Cardiac muscle cell (in vitro differentiated cells and primary cell): ENCODE data around the gene EFCAB11. TPM values are rescaled to one million over a fixed set of nuclear protein-coding genes. Genes with fewer than 3 reads are reported as not detected.

Experiments used
- DNase-seq, 2 donors: peaks; one replicate each; pipeline versions ENCODE4 v3.0.0 to v3.0.0-alpha.2; 2010 to 2017; ENCODE audit warnings: low read depth in 1 of 2, low spot score in 1 of 2
- H3K27ac ChIP-seq: fragments of 200-600 bp; sonication (generic); 2 replicates; pipeline ENCODE4 v1.5.1; 2016
- H3K27me3 ChIP-seq: fragments of 200-600 bp; sonication (generic); 2 replicates; pipeline ENCODE4 v1.6.0; 2016; ENCODE audit warnings: control low read depth
- H3K36me3 ChIP-seq: fragments of 200-600 bp; sonication (generic); 2 replicates; pipeline ENCODE4 v1.5.1; 2016; ENCODE audit warnings: control low read depth
- H3K4me1 ChIP-seq: fragments of 200-600 bp; sonication (generic); 2 replicates; pipeline ENCODE4 v1.8.1; 2017; ENCODE audit warnings: low read depth, mild to moderate bottlenecking, mixed run types
- H3K4me3 ChIP-seq: fragments of 200-600 bp; sonication (generic); 2 replicates; pipeline ENCODE4 v1.5.1; 2016; ENCODE audit warnings: mild to moderate bottlenecking
- H3K9me3 ChIP-seq: fragments of 200-600 bp; sonication (generic); 2 replicates; pipeline ENCODE4 v1.5.1; 2017; ENCODE audit warnings: low read depth, mild to moderate bottlenecking, control low read depth
- polyA plus RNA-seq: library from polyadenylated mRNA; unstranded; fragments of >200 nt; fragmentation: Nextera tagmentation; extraction: Ambion mirVana; gene quantifications from 2 replicates; pipeline ENCODE4 v1.2.1, GENCODE V29; 2016
- total RNA-seq: library from RNA; depleted of rRNA; stranded (reverse); fragments of >200 nt; gene quantifications from 2 replicates; pipeline ENCODE4 v1.2.3, GENCODE V29; 2016
- TF ChIP-seq, protein P1 (sequence below): IDR thresholded peaks from 2 replicates; pipeline ENCODE4 v1.5.1; 2012; ENCODE audit warnings: low read depth, mild to moderate bottlenecking, low read length

Gene EFCAB11
- total and polyA plus RNA-seq, 2 experiments from 2014 or later: 12.3 to 20.3 TPM

GRCh38 chr14:89990623-89991275 lies 36.2 kb upstream of the EFCAB11 start:
- Histone ChIP-seq H3K4me3 (no peak overlapping the region), H3K9me3 (no peaks in the 10 kb centered on the region), H3K4me1 (no peaks in the 10 kb centered on the region), H3K27me3 (no peaks in the 10 kb centered on the region), H3K27ac (no peak overlapping the region), H3K36me3 (peaks cover 48% of the 10 kb centered on the region)
- TF ChIP-seq, protein P1, sequence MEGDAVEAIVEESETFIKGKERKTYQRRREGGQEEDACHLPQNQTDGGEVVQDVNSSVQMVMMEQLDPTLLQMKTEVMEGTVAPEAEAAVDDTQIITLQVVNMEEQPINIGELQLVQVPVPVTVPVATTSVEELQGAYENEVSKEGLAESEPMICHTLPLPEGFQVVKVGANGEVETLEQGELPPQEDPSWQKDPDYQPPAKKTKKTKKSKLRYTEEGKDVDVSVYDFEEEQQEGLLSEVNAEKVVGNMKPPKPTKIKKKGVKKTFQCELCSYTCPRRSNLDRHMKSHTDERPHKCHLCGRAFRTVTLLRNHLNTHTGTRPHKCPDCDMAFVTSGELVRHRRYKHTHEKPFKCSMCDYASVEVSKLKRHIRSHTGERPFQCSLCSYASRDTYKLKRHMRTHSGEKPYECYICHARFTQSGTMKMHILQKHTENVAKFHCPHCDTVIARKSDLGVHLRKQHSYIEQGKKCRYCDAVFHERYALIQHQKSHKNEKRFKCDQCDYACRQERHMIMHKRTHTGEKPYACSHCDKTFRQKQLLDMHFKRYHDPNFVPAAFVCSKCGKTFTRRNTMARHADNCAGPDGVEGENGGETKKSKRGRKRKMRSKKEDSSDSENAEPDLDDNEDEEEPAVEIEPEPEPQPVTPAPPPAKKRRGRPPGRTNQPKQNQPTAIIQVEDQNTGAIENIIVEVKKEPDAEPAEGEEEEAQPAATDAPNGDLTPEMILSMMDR: no peak
- no peak for DNase-seq

DNA sequence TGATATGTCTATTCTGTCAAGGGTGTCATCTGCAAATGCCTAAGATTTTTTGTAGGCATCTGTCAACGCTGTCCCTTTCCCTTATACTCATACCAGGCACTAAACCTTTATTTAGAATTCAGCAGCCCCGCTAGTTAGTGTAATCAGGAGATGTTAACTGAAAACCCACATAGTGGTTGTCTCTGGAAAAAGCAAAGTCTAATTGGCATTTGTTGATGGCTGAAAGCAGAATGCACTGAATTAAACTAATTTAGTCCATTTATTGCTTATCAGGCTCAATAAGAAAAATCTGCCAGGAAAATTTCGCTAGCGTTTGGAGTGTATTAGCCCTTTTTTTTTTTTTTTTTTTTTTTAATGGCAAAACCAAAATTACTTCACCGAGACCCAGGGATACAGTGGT lies 35.7 kb upstream of the EFCAB11 start:
- Histone ChIP-seq H3K27me3 (no peaks in the 10 kb centered on the region), H3K27ac (no peak overlapping the region), H3K9me3 (no peaks in the 10 kb centered on the region), H3K4me3 (no peak overlapping the region), H3K4me1 (no peaks in the 10 kb centered on the region), H3K36me3 (peaks cover 53% of the 10 kb centered on the region)
- TF ChIP-seq, protein P1: no peak
- DNase-seq: no peak

- no peaks in the 10 kb centered on the region for H3K4me1 ChIP-seq
- no peak for DNase-seq
- H3K4me3 ChIP-seq: no peak overlapping the region
- no peak overlapping the region for H3K27ac ChIP-seq
- TF ChIP-seq, protein P1: no peak
- peaks cover 46% of the 10 kb centered on the region for H3K36me3 ChIP-seq
- H3K9me3 ChIP-seq: no peaks in the 10 kb centered on the region
- no peaks in the 10 kb centered on the region for H3K27me3 ChIP-seq
Measured at GRCh38 chr14:89988787-89989186, 34.3 kb upstream of the EFCAB11 start.

GRCh38 chr14:89987161-89987475 lies 32.6 kb upstream of the EFCAB11 start:
- Histone ChIP-seq H3K4me1 (no peaks in the 10 kb centered on the region), H3K9me3 (no peaks in the 10 kb centered on the region), H3K36me3 (peaks cover 30% of the 10 kb centered on the region), H3K4me3 (no peak overlapping the region), H3K27ac (no peak overlapping the region), H3K27me3 (no peaks in the 10 kb centered on the region)
- TF ChIP-seq, protein P1: no peak
- DNase-seq: no peak

DNA sequence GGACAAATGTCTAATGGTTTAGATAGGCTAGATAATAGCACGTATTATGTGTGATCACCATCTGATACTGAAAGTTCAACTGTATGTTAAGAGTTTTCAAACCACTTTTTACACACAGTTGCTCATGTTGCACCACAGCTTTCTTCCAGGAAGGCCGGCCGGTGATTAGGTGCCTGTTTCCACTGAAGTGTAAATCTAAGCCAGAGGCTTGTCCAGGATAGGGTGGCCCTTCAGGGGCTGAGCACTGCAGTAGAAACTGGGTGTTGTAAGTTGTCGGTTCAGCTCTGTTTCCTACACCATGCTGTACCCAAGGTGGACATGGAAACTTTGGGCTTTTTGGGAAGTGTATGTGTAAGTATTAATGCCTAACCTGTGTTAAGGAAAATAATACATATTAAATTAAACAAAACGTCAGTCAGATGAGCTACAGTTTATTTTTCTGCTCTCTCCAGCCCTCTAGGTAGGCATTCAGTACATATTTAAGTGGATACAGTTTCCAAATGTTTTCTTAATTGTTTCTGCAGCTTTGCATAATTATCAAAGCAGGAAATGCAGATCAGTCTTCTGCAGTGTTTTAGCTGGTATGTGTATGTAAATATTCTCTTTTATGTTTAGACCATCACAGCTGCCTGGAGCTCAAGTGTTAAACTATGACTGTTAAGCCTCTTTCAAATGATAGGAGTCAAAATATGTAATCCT lies 32.1 kb upstream of the EFCAB11 start:
- peaks cover 31% of the 10 kb centered on the region for H3K36me3 ChIP-seq
- H3K4me1 ChIP-seq: no peaks in the 10 kb centered on the region
- no peaks in the 10 kb centered on the region for H3K27me3 ChIP-seq
- DNase-seq: no peak
- TF ChIP-seq, protein P1: no peak
- H3K27ac ChIP-seq: no peak overlapping the region
- H3K4me3 ChIP-seq: no peak overlapping the region
- no peaks in the 10 kb centered on the region for H3K9me3 ChIP-seq
